ENCODE results near the gene MEF2C. TPM values are rescaled to one million over a fixed set of nuclear protein-coding genes. Genes with fewer than 3 reads are reported as not detected.

Gene MEF2C
- total RNA-seq, 2 donors from 2014 or later: 94.0 to 104 TPM

- no peaks in the 10 kb centered on the region for H3K9me3 ChIP-seq
- ATAC-seq (ENCODE audit: insufficient number of reproducible peaks, low FRiP score, low read depth) (no peak), DNase-seq (ENCODE audit: low spot score) (no peak)
- peak overlapping the region; percentile 90 to 96 for H3K27ac ChIP-seq
- H3K4me1 ChIP-seq (ENCODE audit: control insufficient read depth in 1 of 2, low read depth in 2 of 2): peaks cover 14 to 44% of the 10 kb centered on the region in 2 donors
- no peak for TF ChIP-seq CTCF (IDR thresholded peaks at IDR 0.05)
- no peaks in the 10 kb centered on the region for H3K36me3 ChIP-seq
- peak overlapping the region; percentile 86 for H3K4me3 ChIP-seq
- H3K27me3 ChIP-seq (replicated peaks; ENCODE audit: insufficient read depth): no peaks in the 10 kb centered on the region
Measured at GRCh38 chr5:88886746-88887341, 3.9 kb upstream of the MEF2C start.

- no peaks in the 10 kb centered on the region for H3K36me3 ChIP-seq
- H3K4me3 ChIP-seq: peak overlapping the region; percentile 86
- H3K4me1 ChIP-seq (ENCODE audit: control insufficient read depth in 1 of 2, low read depth in 2 of 2): peaks cover 14 to 40% of the 10 kb centered on the region in 2 donors
- TF ChIP-seq CTCF (IDR thresholded peaks at IDR 0.05): no peak
- no peaks in the 10 kb centered on the region for H3K9me3 ChIP-seq
- no peak for ATAC-seq (ENCODE audit: insufficient number of reproducible peaks, low FRiP score, low read depth)
- peak overlapping the region; percentile 90 to 96 for H3K27ac ChIP-seq
- H3K27me3 ChIP-seq (replicated peaks; ENCODE audit: insufficient read depth): no peaks in the 10 kb centered on the region
- DNase-seq (ENCODE audit: low spot score): no peak
Measured at GRCh38 chr5:88886252-88886651, 3.3 kb upstream of the MEF2C start.

- Histone ChIP-seq H3K9me3 (no peaks in the 10 kb centered on the region), H3K27ac (peak overlapping the region; percentile 90 to 96), H3K36me3 (no peaks in the 10 kb centered on the region), H3K4me1 (ENCODE audit: control insufficient read depth in 1 of 2, low read depth in 2 of 2) (peaks cover 14 to 34% of the 10 kb centered on the region in 2 donors), H3K4me3 (peak overlapping the region; percentile 86), H3K27me3 (replicated peaks; ENCODE audit: insufficient read depth) (no peaks in the 10 kb centered on the region)
- DNase-seq (ENCODE audit: low spot score) (no peak), ATAC-seq (ENCODE audit: insufficient number of reproducible peaks, low FRiP score, low read depth) (no peak)
- TF ChIP-seq CTCF (IDR thresholded peaks at IDR 0.05): no peak
Measured at GRCh38 chr5:88885002-88885401, 2.0 kb upstream of the MEF2C start.

GRCh38 chr5:88884608-88884877 is 1.6 kb upstream of the MEF2C start:
- Histone ChIP-seq H3K27me3 (replicated peaks; ENCODE audit: insufficient read depth) (no peaks in the 10 kb centered on the region), H3K9me3 (no peaks in the 10 kb centered on the region), H3K27ac (peak overlapping the region; percentile 90 to 96), H3K4me3 (peak overlapping the region; percentile 86), H3K36me3 (no peaks in the 10 kb centered on the region), H3K4me1 (ENCODE audit: control insufficient read depth in 1 of 2, low read depth in 2 of 2) (peaks cover 14 to 34% of the 10 kb centered on the region in 2 donors)
- no peak for DNase-seq (ENCODE audit: low spot score)
- TF ChIP-seq CTCF (IDR thresholded peaks at IDR 0.05): no peak
- ATAC-seq (ENCODE audit: insufficient number of reproducible peaks, low FRiP score, low read depth): no peak

GRCh38 chr5:88883836-88884607 is 1.0 kb upstream of the MEF2C start:
- Histone ChIP-seq H3K4me3 (peak overlapping the region; percentile 86), H3K9me3 (no peaks in the 10 kb centered on the region), H3K27ac (peak overlapping the region; percentile 90 to 96), H3K27me3 (replicated peaks; ENCODE audit: insufficient read depth) (no peaks in the 10 kb centered on the region), H3K36me3 (no peaks in the 10 kb centered on the region), H3K4me1 (ENCODE audit: control insufficient read depth in 1 of 2, low read depth in 2 of 2) (peaks cover 14 to 34% of the 10 kb centered on the region in 2 donors)
- ATAC-seq (ENCODE audit: insufficient number of reproducible peaks, low FRiP score, low read depth) (peak; percentile 57), DNase-seq (ENCODE audit: low spot score) (peak; percentile 36)
- peak; percentile 48 for TF ChIP-seq CTCF (IDR thresholded peaks at IDR 0.05)
